M059J (cell line): ENCODE results near the gene MAGEB17. TPM values are rescaled to one million over a fixed set of nuclear protein-coding genes. Genes with fewer than 3 reads are reported as not detected.
"Not testable (repeated sequence)": the region's sequence is repeated elsewhere in the genome, so short reads cannot be mapped to it uniquely, and the experiment has no call there.

Experiments used
- DNase-seq: peaks from one replicate; pipeline ENCODE4 v3.0.0-alpha.2; 2012; ENCODE audit warnings: low read depth
- total RNA-seq: library from RNA; depleted of rRNA; stranded (reverse); fragments of >200 nt; shearing (Covaris generic); gene quantifications from 2 replicates; pipeline ENCODE4 v1.2.3, GENCODE V29; 2014; rRNA removed

MAGEB17 gene, protein sequence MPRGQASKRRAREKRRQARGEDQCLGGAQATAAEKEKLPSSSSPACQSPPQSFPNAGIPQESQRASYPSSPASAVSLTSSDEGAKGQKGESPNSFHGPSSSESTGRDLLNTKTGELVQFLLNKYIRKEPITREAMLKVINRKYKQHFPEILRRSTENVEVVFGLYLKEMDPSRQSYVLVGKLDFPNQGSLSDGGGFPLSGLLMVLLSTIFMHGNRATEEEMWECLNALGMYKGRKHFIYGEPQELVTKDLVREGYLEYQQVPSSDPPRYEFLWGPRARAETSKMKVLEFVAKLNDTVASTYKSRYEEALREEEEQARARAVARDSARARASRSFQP
- total RNA-seq = not detected in 2 replicates

GRCh38 chrX:16167181-16167580 lies at the start of gene MAGEB17:
Gene MAGEB17, plus strand, starts transcription at chrX:16167481. Its CDS starts 2,902 bp downstream, at chrX:16170383.
- no peak for DNase-seq

GRCh38 chrX:16119353-16120220 lies 47.7 kb upstream of the MAGEB17 start:
- no peak for DNase-seq

DNA sequence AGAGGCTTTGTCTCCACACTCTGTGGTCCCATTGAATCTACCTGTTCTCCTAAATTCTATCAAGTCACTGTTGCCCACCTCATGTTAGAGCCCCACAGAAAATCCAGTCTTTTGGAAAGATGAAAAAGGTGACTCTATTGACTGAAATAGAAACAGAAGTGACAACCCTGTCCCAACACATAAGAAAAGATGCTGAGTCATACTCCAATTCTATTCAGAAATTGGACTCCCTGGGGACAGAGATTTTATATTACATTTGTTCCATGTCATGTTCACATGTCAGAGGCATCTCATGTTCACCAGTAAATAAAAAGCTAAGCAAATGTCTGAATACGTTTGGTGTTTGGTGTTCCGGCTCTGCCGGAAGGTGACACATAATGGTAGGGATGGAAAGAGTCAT lies 46.9 kb upstream of the MAGEB17 start:
- no peak for DNase-seq

DNA sequence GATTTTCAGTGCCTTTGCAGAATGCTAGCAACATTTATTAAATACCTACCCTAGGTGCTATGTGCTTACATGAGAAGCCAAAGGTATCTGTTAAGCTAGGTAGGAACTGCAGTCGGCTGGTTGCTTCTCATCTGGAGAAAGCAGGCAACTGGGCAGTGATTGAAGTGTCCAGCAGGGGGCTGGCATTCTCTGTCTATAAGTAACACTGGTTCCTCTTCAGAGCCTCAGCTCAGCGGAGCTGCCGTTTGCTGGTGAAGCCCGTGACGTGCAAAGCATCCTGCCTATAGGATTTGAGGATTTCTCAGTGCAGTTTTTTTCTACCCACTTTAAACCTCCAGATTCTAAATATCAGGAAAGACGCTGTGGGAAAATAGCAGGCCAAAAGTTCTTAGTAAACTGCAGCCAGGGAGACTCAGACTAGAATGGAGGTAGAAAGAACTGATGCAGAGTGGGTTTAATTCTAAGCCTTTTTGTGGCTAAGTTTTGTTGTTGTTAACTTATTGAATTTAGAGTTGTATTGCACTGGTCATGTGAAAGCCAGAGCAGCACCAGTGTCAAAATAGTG lies 44.0 kb upstream of the MAGEB17 start, which contains the start of gene GRPR:
Gene GRPR (plus strand): TSS at position 344 of the 565 bp plus-strand sequence. CDS start 389 bp downstream, outside the sequence.
- DNase-seq = peak; percentile 82

DNA sequence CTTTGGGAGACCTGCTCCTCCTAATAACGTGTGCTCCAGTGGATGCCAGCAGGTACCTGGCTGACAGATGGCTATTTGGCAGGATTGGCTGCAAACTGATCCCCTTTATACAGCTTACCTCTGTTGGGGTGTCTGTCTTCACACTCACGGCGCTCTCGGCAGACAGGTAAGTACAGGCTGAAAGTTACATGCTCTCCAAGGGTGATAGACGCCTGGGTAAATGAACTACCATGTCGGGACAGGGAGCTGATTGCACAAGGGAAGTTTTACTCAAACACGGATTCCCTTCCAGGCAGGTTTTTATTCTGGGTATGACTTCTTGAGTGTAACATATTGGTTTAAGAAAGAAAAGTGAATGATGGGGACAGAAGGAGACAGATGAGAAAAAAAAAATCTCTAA lies 43.1 kb upstream of the MAGEB17 start:
- no peak for DNase-seq

DNA sequence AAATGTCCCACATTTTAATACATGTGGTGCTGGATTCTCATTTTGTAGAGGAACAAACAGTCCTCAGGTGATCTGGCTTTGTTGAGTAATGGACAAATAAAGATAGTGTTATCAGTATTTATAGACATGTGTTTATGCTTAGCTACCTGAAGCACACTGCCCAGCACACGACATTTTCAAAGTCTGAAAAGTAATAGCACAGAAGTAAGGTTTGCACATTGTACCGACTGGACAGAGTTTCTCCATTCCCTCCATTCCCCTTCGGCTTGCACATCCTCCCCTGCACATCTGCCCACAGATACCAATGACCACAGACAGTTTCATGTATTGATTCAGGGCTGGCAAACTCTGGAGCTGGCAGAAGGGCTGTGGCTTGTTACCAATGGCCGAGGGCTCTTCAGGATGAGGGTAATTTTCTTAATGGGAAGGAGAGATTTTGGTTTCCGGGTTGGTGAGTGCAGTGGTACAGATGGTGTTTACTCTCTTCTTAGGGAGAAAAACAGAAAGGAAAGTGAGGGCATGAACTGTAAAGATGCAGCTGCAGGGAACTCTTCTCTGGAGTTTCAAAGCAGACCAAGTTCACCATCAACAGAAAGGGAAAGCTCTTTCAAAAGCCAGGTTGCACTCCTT lies 41.6 kb upstream of the MAGEB17 start:
- no peak for DNase-seq

DNA sequence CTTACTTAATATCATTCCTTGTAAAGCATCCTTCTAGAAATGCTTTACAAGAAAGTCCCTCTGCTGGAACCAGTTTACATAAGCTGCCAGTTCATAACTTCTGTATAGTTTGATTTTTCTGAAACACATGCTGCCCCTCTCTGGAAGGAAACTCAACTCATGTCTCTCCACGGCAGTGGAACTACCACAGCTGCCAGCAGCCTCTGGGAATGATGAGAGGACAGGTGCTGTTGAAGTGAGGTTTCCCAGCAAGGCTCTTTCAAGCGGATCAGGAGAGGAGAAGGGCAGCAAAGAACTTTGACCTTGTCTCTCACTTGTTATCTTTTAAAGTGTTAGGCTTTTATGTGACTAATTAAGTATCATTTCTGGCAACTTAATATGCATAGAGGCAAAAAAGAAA lies 36.6 kb upstream of the MAGEB17 start:
- no peak for DNase-seq

DNA sequence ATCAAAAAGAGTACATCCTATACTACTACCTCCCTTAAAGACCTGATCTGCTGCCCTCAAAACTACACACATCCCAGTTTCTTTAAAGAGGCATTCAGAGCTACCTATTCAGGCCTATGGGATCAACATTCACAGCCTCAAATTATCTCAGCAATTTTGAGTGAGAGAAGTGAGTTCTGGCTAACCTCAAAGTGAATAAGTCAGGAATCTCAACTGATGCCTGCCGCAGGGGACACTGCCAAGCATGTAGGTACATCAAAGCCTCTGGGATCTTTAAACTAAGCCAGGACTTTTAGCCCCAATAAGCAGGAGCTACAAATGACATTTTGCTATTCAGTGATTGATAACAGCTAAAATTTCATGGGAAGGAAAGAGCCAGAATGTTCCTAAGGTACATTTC lies 32.3 kb upstream of the MAGEB17 start:
- DNase-seq = no peak

GRCh38 chrX:16136080-16136479 lies 31.2 kb upstream of the MAGEB17 start:
- DNase-seq = no peak

GRCh38 chrX:16137416-16138107 lies 29.7 kb upstream of the MAGEB17 start:
- DNase-seq = no peak

- DNase-seq = no peak
Measured at GRCh38 chrX:16138108-16138427, 29.2 kb upstream of the MAGEB17 start.

GRCh38 chrX:16140448-16140847 lies 26.8 kb upstream of the MAGEB17 start:
- DNase-seq = no peak

DNA sequence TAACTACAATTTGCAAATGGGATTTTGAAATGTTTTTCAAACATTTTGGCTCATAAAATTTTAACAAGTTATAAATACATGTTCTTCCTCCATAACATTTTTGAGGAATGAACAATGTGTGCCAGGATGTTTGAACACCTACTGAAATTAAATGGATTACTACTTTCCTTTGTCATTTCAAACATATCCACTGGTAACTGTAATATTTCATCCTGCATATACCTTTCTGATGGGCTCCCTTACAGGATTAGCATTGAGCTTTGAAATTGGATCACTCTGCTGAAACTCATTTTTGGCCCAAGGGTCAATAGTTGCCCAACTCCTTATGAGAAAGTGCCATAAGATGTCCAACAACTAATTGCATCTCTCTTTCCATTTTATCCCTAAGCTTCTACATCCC lies 26.3 kb upstream of the MAGEB17 start:
- DNase-seq = no peak

- peak; percentile 36 for DNase-seq
Measured at GRCh38 chrX:16141422-16142245, 25.6 kb upstream of the MAGEB17 start.

- no peak for DNase-seq
Measured at GRCh38 chrX:16142246-16142558, 25.1 kb upstream of the MAGEB17 start.

- DNase-seq = no peak
Measured at GRCh38 chrX:16143968-16144367, 23.3 kb upstream of the MAGEB17 start.

GRCh38 chrX:16144420-16144819 lies 22.9 kb upstream of the MAGEB17 start:
- peak; percentile 41 for DNase-seq

GRCh38 chrX:16145093-16145492 lies 22.2 kb upstream of the MAGEB17 start:
- DNase-seq = not testable (repeated sequence)

DNA sequence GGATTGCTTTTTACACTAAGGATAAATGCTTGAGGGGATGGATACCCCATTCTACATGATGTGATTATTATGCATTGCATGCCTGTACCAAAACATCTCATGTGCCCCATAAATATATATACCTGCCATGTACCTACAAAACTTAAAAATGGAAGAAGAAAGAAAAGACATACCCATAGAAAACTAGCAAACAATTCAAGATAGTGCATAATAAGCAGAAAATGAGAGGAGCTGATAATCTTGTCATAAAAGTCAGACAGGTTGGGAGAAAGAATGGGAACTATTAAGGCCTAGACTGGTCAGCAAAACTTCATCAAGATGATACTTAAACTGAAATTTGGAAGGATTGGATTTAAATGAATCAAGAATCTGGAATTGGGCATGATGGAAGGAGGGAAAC lies 21.6 kb upstream of the MAGEB17 start:
- DNase-seq = no peak

GRCh38 chrX:16148896-16149295 lies 18.4 kb upstream of the MAGEB17 start:
- DNase-seq = peak; percentile 81

- DNase-seq = no peak
Measured at GRCh38 chrX:16155581-16156096, 11.6 kb upstream of the MAGEB17 start.
